Lower lobe of right lung (tissue), 2 donors: ENCODE measurements around the gene PDE8A. TPM values are rescaled to one million over a fixed set of nuclear protein-coding genes. Genes with fewer than 3 reads are reported as not detected.

Source experiments
- ATAC-seq, 2 donors: fragments of 200-7000 bp; cut with Tn5 transposase; one replicate each; pipeline ENCODE4 v1.9.1; 2020 to 2022; ENCODE audit warnings: mild to moderate bottlenecking in 2 of 2, moderate library complexity in 2 of 2
- DNase-seq: peaks from one replicate; pipeline ENCODE4 v3.0.0-alpha.2; 2020
- H3K27ac ChIP-seq: fragments of 200-600 bp; one replicate; pipeline ENCODE4 v1.8.0; 2022
- H3K27me3 ChIP-seq: fragments of 200-600 bp; one replicate; pipeline ENCODE4 v1.8.0; 2022; ENCODE audit warnings: low read depth
- H3K36me3 ChIP-seq: fragments of 200-600 bp; one replicate; pipeline ENCODE4 v1.8.0; 2022; ENCODE audit warnings: mild to moderate bottlenecking
- H3K4me1 ChIP-seq: fragments of 200-600 bp; one replicate; pipeline ENCODE4 v1.8.0; 2022
- H3K4me3 ChIP-seq: fragments of 200-600 bp; one replicate; pipeline ENCODE4 v1.8.0; 2022; ENCODE audit warnings: mild to moderate bottlenecking
- H3K9me3 ChIP-seq: fragments of 200-600 bp; one replicate; pipeline ENCODE4 v1.8.0; 2022
- CTCF ChIP-seq: fragments of 200-600 bp; IDR thresholded peaks from one replicate; pipeline ENCODE4 v1.8.0; 2022; ENCODE audit warnings: antibody characterized with exemption, mild to moderate bottlenecking
- intact Hi-C: fragments of 100-400 bp; cut with DNase I; formaldehyde crosslinking; loops from one replicate; pipeline ENCODE4 v1.11.0; 2022
- total RNA-seq: library from RNA; stranded (reverse); fragmentation: NEBNext Ultra II Directional; extraction: Animal tissue kit (Norgen Biotek cat#: 25700); gene quantifications from one replicate; pipeline ENCODE4 v1.2.1, GENCODE V29; 2021
- donor health status: DM: no; HTN: yes; CAD: no; lungs with severe emphysema.

PDE8A gene
- total RNA-seq, 1 donor from 2014 or later = 49.2 TPM

- Histone ChIP-seq H3K4me3 (no peak overlapping the region), H3K27ac (no peak overlapping the region), H3K9me3 (no peaks in the 10 kb centered on the region), H3K4me1 (peaks cover 42% of the 10 kb centered on the region), H3K27me3 (no peaks in the 10 kb centered on the region), H3K36me3 (no peaks in the 10 kb centered on the region)
- peak; percentile 75 to 76 for ATAC-seq
- TF ChIP-seq CTCF = peak; percentile 72
- intact Hi-C loops = loop anchor here (10.0 kb wide), 1 partner anchor 90 kb away; no protein-coding TSS in a partner anchor
- DNase-seq = no peak
These were observed 62.7 kb downstream of the PDE8A start for GRCh38 chr15:85044251-85044853.

GRCh38 chr15:85044894-85045293 lies 63.2 kb downstream of the PDE8A start:
- peaks cover 42% of the 10 kb centered on the region for H3K4me1 ChIP-seq
- no peak overlapping the region for H3K4me3 ChIP-seq
- TF ChIP-seq CTCF = no peak
- no peaks in the 10 kb centered on the region for H3K9me3 ChIP-seq
- no peak overlapping the region for H3K27ac ChIP-seq
- ATAC-seq (no peak), DNase-seq (no peak)
- intact Hi-C loops = loop anchor here (10.0 kb wide), 1 partner anchor 90 kb away; no protein-coding TSS in a partner anchor
- no peaks in the 10 kb centered on the region for H3K27me3 ChIP-seq
- no peaks in the 10 kb centered on the region for H3K36me3 ChIP-seq

- Histone ChIP-seq H3K36me3 (no peaks in the 10 kb centered on the region), H3K4me1 (peaks cover 42% of the 10 kb centered on the region), H3K9me3 (no peaks in the 10 kb centered on the region), H3K4me3 (no peak overlapping the region), H3K27ac (no peak overlapping the region), H3K27me3 (no peaks in the 10 kb centered on the region)
- ATAC-seq (no peak), DNase-seq (no peak)
- TF ChIP-seq CTCF = no peak
- intact Hi-C loops = loop anchor here (10.0 kb wide), 1 partner anchor 91 kb away; no protein-coding TSS in a partner anchor
These were observed 64.0 kb downstream of the PDE8A start for GRCh38 chr15:85045615-85046014.

- TF ChIP-seq CTCF = no peak
- DNase-seq (no peak), ATAC-seq (peak; percentile 79 to 84)
These were observed 65.8 kb downstream of the PDE8A start for GRCh38 chr15:85047271-85047948.

DNA sequence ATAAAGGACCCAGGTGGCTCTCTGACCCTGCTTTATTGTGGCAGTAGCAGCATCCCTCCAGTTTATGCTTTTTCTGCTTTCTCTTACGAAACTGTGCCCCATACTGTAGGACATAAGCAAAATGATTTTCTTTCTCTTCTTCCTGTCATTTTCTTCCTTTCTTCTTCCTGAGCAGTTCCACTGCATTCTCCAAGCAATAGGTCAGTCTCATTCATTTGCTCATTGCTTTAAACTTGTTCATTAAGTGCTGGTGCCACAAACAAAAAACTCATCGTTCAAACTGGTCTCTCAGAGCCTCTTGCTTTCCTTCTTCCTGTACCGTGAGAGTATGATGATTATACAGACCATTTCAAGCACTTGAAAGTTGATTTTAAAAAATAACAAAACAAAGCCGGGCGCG lies 66.8 kb downstream of the PDE8A start:
- intact Hi-C loops = loop anchor here (10.0 kb wide), 1 partner anchor 94 kb away; no protein-coding TSS in a partner anchor
- ATAC-seq (peak in 1 of 2 donors; percentile 45), DNase-seq (no peak)
- Histone ChIP-seq H3K27ac (no peak overlapping the region), H3K4me3 (no peak overlapping the region), H3K9me3 (no peaks in the 10 kb centered on the region), H3K4me1 (peaks cover 42% of the 10 kb centered on the region), H3K27me3 (no peaks in the 10 kb centered on the region), H3K36me3 (no peaks in the 10 kb centered on the region)
- no peak for TF ChIP-seq CTCF

More at GRCh38 chr15:85047271-85047948, 65.8 kb downstream of the PDE8A start:
- Histone ChIP-seq H3K4me3 (no peak overlapping the region), H3K9me3 (no peaks in the 10 kb centered on the region), H3K36me3 (no peaks in the 10 kb centered on the region), H3K4me1 (peaks cover 42% of the 10 kb centered on the region), H3K27ac (peak overlapping the region; percentile 34), H3K27me3 (no peaks in the 10 kb centered on the region)
- intact Hi-C loops = loop anchor here (10.0 kb wide), 1 partner anchor 93 kb away; no protein-coding TSS in a partner anchor
